Measurements from ENCODE around the gene RCL1.
"Not testable (repeated sequence)": the region's sequence is repeated elsewhere in the genome, so short reads cannot be mapped to it uniquely, and the experiment has no call there.

Gene RCL1

DNA sequence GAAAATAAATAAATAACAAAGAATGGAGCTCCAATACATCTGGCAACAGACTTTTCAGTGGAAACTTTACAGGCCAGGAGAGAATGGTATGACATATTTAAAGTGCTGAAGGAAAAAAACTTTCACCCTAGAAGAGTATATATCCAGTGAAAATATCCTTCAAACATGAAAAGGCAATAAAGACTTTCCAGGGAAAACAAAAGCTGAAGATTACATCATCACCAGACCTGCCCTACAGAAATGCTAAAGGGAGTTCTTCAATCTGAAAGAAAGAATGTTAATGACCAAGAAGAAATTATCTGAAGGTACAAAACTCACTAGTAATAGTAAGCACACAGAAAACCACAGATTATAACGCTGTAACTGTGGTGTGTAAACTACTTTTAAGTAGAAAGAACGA is 8.3 kb upstream of the RCL1 start:
- no peak for DNase-seq

DNA sequence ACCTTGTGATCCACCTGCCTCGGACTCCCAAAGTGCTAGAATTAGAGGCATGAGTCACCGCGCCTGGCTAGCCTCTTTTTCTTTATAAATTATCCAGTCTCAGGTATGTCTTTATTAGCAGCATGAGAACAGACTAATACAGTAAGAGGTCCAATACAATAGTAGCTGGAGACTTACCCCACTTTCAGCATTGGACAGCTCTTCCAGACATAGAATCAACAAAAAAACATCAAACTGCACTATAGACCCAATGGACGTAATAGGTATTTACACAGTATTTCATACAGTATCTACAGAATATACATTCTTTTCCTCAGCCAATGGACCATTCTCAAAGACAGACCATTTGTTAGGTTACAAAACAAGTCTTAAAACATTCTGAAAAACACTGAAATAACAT is 6.1 kb upstream of the RCL1 start:
- no peak for DNase-seq

DNA sequence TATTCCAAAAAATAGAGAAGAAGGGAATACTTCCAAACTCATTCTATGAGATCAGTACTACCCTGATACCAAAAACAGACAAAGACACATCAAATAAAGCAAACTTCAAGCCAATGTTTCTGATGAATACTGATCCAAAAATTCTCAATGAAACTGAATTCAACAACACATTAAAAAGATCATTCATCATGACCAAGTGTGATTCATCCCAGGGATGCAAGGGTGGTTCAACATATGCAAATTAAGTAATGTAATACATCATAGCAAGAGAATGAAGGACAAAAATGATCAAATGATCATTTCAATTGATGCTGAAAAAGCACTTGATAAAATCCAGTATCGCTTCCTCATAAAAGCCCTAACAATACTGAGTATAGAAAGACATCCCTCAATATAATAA is 4.9 kb upstream of the RCL1 start:
- DNase-seq = no peak

DNA sequence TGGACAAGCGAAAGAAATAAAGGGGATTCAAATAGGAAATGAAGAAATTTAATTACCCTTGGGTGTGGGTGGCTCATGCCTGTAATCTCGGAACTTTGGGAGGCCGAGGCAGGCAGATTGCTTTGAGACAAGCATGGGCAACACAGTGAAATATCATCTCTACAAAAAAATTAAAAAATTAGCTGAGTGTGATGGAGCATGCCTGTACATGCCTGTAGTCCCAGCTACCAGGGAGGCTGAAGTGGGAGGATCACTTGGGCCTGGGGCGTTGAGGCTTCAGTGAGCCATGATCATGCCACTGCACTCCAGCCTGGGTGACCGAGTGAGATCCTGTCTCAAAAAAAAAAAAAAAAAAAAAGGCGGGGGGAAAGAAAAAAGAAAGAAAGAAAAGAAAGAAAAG is 4.0 kb upstream of the RCL1 start:
- DNase-seq = no peak

DNA sequence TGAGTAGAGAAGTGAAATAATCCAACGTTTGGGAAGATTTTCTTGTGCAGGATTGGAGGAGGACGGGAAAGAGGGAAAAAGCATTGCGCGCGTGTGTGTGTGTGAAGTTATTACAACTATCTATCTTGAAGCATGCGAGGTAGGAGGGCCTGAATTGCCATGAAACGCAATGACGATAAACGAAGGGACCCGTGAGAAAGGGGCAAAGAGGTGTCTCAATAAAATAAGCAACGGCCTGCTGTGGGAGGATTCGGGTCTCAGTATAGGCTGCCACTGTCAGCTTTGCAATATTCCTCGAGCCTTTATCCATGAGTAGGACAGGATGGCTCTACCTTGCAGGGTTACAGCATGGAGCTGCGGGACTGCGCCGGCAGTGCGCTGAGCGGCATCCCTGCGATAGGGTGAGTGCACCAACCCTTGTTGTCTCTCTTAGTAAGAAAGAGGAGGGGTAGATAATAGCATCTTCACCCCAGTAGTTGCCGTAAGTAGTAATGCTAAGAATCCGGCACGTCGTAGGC is 631 bp upstream of the RCL1 start:
- DNase-seq = peak; percentile 81

DNA sequence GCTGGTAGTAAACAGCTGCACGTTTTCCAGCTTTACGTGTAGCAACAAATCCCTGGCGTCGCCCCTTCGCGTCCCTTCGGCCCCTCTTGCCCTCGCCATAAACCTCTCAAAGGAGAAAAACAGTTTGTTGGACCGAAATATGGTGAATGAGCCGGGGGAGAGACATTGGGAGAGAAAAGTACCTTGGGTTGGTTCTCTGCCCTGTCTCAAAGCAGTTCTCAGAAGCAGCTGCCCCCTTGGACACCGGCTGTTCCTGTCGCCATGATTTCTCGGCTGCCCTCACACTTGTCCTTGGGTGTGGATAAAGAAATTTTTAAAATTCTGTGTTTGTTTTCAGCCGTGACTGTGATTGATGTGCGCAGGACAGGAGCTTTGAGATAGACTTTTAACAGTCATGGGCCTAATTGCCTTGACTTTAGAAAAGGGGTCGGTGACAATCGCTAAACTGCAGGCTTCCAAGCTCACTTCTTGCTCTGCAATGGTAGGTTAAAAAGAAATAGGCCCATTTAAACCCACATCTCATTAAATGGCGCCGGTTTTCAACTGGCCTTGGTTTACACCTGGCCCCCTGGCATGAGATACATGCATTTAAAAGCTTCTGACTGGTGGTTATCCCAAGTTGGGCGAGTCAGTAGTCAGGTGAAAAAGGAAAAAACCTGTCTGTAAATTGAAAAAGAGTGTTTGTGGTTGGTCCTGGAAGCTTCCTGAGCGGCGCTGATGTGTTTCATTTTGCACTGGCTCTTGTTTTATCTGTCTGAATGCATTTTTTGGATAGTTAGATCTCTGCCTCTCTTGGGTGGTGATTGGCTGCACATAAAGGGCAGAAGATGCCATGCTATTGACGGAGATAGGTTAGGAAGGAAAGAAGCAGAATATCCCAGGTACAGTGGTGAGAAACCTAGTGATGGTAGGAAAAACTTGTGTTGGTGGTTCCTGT is 983 bp downstream of the RCL1 start:
- peak; percentile 20 for DNase-seq

- DNase-seq = no peak
These were observed 1.9 kb downstream of the RCL1 start for GRCh38 chr9:4794691-4795090.

DNA sequence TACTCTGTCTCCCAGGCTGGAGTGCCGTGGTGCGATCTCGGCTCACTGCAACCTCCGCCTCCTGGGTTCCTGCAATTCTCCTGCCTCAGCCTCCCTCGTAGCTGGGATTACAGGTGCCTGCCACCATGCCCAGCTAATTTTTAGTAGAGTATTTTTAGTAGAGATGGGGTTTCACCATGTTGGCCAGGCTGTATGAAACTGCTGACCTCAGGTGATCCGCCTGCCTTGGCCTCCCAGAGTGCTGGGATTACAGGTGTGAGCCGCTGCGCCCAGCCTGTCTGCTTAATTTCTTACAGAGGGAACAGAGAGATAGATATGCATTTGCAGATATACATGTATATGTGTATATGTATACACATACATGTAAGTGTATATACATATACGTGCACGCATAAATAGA is 2.4 kb downstream of the RCL1 start:
- not testable (repeated sequence) for DNase-seq

DNA sequence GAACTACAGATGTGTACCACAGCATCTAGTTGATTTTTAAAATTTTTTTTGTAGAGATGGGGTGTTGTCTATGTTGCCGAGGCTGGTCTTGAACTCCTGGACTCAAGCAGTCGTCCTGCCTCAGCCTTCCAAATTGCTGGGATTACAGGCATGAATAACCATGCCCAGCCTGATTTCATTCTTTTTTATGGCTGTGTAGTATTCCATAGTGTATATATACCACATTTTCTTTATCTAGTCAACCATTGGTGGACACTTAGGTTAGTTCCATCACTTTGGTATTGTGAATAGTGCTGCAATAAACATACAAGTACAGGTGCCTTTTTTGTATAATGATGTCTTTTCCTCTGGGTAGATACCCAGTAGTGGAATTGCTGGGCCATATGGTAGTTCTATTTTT is 3.8 kb downstream of the RCL1 start:
- no peak for DNase-seq

DNA sequence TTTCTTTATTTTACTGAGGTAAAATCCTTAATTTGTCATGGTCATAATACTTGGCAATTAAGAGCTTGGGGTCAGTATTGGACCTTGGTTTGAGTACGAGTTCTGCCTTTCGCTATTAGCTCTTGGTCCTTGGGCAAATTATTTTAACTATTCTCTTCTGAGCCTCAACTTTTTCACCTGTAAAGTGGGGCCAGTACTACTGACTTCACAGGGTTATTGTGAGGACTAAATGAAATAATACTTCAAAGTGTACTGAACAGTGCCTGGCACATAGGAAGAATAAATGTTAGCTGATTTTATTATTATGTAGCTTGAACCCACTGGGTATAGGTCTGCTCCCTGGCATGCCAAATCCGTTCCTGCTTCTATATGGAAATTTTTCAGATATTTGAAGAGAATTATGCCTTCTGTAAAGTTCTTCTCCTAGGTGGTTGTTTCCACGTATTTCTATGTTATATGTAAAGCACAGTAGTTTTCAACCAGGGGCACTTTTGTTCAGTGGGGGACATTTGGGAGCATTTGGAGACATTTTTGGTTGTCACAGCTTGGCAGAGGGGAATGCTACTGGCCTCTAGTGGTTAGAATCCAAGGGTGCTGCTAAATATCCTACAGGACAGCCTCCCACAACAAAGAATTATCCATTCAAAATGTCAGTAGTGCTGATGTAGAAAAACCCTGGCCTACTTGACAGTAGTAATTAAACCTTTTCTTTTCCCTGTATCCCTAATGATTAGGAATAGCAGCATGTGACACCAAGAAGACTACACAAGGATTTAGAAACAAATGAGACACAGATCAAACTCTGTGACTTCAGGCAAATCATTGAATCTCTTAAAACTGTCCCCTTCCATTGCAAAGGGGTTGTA is 4.5 kb downstream of the RCL1 start:
- DNase-seq = no peak

DNA sequence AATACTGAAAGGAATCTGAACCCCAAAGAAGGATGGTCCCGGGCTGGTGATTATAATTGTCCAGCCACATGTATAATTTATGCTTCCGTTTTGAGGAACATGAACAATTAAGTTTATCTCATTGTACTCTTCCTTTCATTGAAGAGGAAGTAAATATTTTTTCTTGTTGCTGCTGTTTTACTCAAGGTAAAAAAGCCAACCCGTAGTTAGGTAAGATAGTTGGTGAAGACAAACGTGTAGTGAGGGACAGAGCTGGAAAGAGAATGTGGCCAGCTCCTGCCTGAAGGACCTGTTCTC is 5.1 kb downstream of the RCL1 start:
- no peak for DNase-seq

DNA sequence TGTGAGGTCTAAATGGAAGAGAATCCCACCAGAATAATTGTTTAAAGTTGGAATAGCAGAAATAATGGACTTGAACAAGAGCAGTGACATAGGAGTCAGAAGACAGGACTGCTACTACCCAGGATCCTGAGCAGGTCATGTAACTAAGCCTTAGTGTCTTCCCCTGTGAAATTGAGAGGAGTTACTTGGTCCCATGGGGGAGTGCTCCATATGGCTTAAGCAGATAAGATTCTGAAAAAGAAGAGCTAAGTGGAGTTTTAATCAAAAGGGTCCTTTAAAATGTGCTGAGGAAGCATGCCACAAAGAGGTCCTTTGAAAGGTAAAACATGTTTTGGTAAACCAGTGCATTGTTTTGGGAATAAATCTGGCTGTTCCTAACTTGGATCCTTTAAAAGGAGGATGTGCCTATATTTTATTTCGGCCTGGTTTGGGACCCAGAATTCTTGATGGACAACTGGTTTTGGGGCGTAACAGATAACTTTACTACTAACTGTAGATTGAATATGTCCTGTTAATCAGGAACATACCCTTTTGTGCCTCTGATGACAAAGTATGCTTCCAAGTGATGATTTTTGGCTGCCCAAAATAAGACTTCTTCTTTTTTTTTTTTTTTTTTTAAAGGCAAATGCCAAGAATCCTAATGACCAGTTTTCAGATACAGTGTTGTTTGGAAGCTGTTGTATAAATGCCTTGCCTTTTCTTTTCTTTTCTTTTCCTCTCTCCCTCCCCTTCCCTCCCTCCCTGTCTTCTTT is 5.7 kb downstream of the RCL1 start:
- no peak for DNase-seq

DNA sequence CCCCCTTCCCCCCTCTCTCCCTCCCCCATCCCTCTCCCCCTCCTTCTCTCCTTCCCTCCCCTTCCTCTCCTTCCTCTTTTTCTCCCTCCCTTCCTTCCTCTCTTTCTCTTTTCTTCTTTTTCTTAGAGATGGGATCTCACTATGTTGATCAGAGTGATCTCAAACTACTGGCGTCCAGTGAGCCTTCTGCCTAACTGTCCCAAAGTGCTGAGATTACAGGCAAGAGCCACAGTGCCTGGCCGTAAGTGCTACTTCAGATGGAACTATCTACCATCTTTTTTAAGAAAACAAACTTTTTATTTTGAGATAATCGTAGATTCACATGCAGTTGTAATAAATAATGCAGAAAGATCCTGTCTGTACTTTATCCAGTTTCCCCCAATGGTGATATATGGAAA is 6.3 kb downstream of the RCL1 start:
- DNase-seq = no peak

DNA sequence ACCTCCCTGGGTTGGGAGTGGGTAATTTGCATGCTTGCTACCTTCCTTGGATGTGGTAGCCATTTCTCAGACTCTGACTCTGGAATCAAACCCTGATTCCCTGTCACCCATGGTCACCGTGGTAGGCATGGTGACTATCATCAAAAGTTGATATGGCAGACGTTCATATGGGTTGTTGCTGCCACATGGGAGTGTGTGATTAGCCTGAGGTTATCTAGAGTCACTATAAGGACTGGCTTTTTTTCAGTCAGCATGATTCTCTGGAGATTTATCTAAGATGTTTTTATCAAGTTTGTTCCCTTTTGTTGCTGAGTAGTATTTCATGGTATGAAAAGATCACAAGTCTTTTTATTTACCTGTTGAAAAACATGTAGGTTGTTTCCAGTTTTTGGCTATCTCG is 7.0 kb downstream of the RCL1 start:
- no peak for DNase-seq

DNA sequence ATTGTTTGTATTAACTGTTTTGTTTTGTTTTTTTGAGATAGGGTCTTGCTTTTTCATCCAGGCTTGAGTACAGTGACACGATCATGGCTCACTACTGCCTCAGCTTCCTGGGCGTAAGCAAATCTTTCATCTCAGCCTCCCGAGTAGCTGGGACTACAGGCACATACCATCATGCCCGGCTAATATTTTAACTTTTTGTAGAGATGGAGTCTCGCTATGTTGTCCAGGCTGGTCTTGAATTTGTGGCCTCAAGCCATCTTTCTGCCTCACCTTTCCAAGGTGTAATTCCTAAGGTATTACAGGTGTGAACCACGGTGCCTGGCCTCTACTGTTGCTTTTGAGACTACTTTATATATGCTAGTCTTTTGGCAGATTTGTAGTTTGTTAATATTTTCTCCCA is 8.4 kb downstream of the RCL1 start:
- no peak for DNase-seq

DNA sequence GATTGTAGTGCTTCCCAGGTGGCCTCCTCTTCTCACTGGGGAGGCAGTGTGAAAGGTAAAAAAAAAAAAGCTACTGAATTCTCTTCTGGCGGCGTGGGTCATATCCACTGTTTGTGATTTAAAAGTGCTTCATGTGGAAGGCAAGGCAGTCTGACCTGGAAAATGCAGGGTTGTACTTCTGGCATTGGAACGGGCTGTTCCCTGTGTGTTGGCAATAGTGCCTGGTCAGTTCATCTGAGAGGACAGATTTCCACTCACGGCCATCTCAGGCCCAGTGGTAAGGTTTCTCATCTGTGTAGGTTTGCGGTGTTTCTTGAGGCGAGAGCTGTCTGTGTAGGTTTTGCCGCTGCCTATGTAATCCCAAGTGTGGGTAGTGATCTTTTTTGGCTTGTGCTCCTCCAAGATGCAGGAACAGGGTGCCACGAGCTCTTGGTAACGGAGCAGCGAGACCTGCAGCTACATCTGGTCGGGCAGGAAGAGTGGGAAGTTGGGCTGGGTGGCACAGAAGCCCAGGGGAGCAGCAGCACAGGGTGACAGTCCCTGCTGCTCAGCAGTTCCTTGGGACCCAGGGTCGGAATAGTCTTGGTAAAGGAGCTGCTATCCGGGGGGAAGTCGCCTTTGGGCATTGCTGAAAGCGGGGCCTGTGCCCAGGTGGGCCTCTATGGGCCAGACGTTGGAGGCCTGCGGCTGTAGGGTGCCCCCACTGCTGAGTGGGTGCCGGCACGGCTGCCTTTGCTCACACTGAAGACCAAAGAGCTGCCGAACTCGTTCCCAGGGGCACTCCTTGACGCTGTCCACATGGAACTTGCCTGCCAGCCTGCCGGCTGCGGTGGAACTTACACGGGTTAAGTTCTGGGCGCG is 11.2 kb downstream of the RCL1 start:
- no peak for DNase-seq

DNA sequence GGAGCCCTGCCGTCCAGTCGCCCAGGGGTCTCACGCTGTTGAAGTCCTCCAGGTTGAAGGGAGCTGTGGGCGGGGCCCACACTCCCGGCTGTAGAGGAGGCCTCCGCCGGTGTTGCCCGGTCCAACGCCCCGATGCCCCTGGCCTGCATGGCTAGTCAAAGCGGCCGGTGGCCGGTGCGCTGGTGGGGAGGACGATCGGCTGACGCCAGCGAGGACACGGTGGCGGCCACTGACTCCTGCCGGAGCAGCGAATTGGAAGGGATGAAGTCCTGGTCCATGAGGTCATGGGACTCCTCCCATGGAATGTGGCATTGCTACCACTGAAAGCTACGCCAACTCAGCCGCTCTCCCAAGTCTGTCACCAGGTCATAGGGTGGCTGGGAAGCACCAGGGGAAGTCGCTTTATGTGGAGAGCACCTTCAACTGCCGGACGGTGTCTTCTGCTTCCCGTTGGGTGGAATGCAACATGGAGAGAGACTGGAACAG is 11.8 kb downstream of the RCL1 start:
- no peak for DNase-seq

- DNase-seq = no peak
These were observed 12.6 kb downstream of the RCL1 start for GRCh38 chr9:4805191-4805918.

DNA sequence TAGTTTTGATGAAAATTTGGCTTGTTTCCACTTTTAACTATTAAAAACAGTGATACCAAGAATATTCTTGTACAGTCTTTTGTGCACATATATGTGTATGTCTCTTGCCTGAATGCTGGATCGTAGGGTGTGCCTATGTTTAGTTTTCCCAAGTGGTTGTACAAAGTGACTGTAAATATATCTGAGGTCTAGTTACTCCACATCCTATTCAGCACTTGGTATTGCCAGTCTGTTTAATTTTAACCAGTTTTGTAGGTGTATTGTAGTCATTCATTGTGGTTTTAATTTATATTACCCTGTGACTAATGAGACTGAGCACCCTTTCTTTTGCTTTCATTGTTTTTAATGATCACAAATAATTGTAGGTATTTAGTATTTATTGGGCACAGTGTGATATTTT is 17.8 kb downstream of the RCL1 start:
- no peak for DNase-seq

DNA sequence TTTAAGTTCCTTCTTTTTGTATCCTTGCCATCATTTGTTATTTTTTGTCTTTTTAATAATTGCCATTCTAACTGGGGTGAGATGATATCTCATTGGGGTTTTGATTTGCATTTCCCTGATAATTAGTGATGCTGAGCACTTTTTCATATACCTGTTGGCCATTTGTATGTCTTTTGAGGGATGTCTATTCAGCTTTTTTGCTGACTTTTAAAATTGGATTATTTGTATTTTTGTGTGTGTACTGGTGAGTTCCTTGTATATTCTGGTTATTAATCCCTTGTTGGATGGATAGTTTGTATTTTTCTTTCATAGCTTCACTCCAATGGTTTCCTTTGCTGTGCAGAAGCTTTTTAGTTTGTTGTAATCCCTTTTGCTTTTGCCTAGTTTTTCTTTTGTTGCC is 19.1 kb downstream of the RCL1 start:
- DNase-seq = no peak

GRCh38 chr9:4812858-4813257 is 20.1 kb downstream of the RCL1 start:
- no peak for DNase-seq

Measured in NCI-H2227 treated with DMSO at 0.1 percent for 48 hours (cell line).